ENCODE data around the gene GP1BB. TPM values are rescaled to one million over a fixed set of nuclear protein-coding genes. Genes with fewer than 3 reads are reported as not detected.

Gene GP1BB
- total RNA-seq, 2 donors from 2014 or later, result 0.83 TPM; not detected in 1

DNA sequence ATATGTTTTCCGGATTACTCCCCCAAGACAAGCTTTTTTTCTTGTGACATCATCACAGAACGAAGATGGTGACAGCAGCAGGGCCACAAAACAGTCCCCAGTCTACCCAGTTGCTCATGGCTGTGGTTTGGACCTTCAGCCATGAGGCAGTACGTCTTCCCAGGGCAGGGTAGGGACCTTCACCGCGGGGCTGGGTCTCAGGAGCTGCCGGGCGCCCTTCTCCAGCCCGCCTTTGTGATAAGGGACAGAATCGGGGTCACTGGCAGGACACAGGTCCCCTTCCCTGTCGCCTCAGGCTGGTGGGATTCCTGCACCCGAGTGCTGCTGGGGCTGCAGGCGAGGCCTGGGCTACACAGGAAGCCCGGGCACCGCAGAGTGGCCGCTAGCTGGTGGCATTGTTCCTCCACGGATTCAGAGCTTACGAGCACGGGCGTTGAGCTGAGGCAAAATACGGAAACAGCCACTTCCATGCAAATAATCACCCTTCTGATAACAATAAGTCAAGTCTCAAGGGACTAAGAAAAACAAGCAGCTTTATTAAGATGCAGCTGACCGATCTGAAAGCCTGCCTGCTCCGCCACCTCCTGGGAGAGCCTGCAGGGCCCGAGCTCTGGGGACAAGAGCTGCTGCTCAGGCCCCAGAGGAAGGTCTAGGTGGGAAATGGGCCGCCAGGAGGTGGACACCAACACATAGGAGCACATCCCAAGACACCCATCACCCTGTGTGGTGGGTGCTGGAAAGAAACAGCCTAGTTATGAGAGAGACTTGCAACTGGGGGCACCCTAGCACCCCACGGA lies 49.5 kb downstream of the GP1BB start:
- intact Hi-C loops (cut with DNase I), result no loop called here
- peak; percentile 82 for DNase-seq (ENCODE audit: low spot score)

GRCh38 chr22:19773470-19774040 lies 50.2 kb downstream of the GP1BB start:
- intact Hi-C loops (cut with DNase I), result no loop called here
- peak; percentile 52 for DNase-seq (ENCODE audit: low spot score)

Other genes with a start within 250 kb of the GP1BB start
- gene UFD1, start 244.3 kb upstream of the GP1BB start, total RNA-seq, result 10 to 100 TPM; 43.5 to 51.1 TPM
- gene CDC45, start 243.6 kb upstream of the GP1BB start, total RNA-seq, result 1 to 10 TPM in 1 of 2 donors, under 1 TPM in 1; 0.71 to 1.7 TPM
- gene CLDN5, start 199.1 kb upstream of the GP1BB start, total RNA-seq, result 10 to 100 TPM; 36.4 to 70.1 TPM
- gene SEPTIN5, start 9.0 kb upstream of the GP1BB start, total RNA-seq, result 10 to 100 TPM; 22.9 to 29.8 TPM
- 1 to 10 TPM; 7.5 to 8.1 TPM for gene TBX1, start 37.2 kb downstream of the GP1BB start, total RNA-seq
- 1 to 10 TPM; 3.6 to 3.9 TPM for gene GNB1L, start 131.3 kb downstream of the GP1BB start, total RNA-seq
- gene RTL10, start 131.3 kb downstream of the GP1BB start, total RNA-seq, result 1 to 10 TPM; 7.6 to 8.6 TPM
- gene COMT, start 218.2 kb downstream of the GP1BB start, total RNA-seq, result 10 to 100 TPM; 81.7 to 95.4 TPM
- 10 to 100 TPM; 13.9 to 19.2 TPM for gene TXNRD2, start 218.3 kb downstream of the GP1BB start, total RNA-seq

All from posterior vena cava (tissue), 2 donors.